NCI-H526 treated with DMSO at 0.1 percent for 48 hours (cell line): ENCODE measurements around the gene ANKS1B.
"Not testable (repeated sequence)": the region's sequence is repeated elsewhere in the genome, so short reads cannot be mapped to it uniquely, and the experiment has no call there.

Source experiments
- DNase-seq: peaks from one replicate; lab custom pipeline; 2025; lab: John Stamatoyannopoulos, UW

The ANKS1B gene

GRCh38 chr12:99005601-99006000 lies 979.1 kb downstream of the ANKS1B start:
- no peak for DNase-seq

- no peak for DNase-seq
Observed at GRCh38 chr12:99004799-99005466, 979.8 kb downstream of the ANKS1B start.

GRCh38 chr12:99002731-99003130 lies 982.0 kb downstream of the ANKS1B start:
- no peak for DNase-seq

- no peak for DNase-seq
Observed at GRCh38 chr12:99002156-99002555, 982.6 kb downstream of the ANKS1B start.

GRCh38 chr12:98999559-98999958 lies 985.2 kb downstream of the ANKS1B start:
- no peak for DNase-seq

- peak; percentile 9 for DNase-seq
Observed at GRCh38 chr12:98998697-98999299, 985.9 kb downstream of the ANKS1B start.

- no peak for DNase-seq
Observed at GRCh38 chr12:98997899-98998298, 986.8 kb downstream of the ANKS1B start.

- DNase-seq, result peak; percentile 90
Observed at GRCh38 chr12:98990648-98991047, 994.1 kb downstream of the ANKS1B start.

GRCh38 chr12:98985156-98985555 lies 999.6 kb downstream of the ANKS1B start:
- DNase-seq, result no peak

GRCh38 chr12:98983647-98984046 lies 1001.1 kb downstream of the ANKS1B start:
- DNase-seq, result no peak

- no peak for DNase-seq
Observed at GRCh38 chr12:98980508-98980907, 1004.2 kb downstream of the ANKS1B start.

- no peak for DNase-seq
Observed at GRCh38 chr12:98977186-98977585, 1007.5 kb downstream of the ANKS1B start.

- DNase-seq, result no peak
Observed at GRCh38 chr12:98974767-98975381, 1009.9 kb downstream of the ANKS1B start.

- DNase-seq, result no peak
Observed at GRCh38 chr12:98973395-98973794, 1011.3 kb downstream of the ANKS1B start.

- DNase-seq, result no peak
Observed at GRCh38 chr12:98970950-98971349, 1013.8 kb downstream of the ANKS1B start.

- no peak for DNase-seq
Observed at GRCh38 chr12:98970210-98970609, 1014.5 kb downstream of the ANKS1B start.

- DNase-seq, result no peak
Observed at GRCh38 chr12:98968896-98969295, 1015.8 kb downstream of the ANKS1B start.

GRCh38 chr12:98957135-98957534 lies 1027.6 kb downstream of the ANKS1B start:
- DNase-seq, result not testable (repeated sequence)

- peak; percentile 6 for DNase-seq
Observed at GRCh38 chr12:98955284-98955683, 1029.5 kb downstream of the ANKS1B start.

GRCh38 chr12:98954506-98954905 lies 1030.2 kb downstream of the ANKS1B start:
- no peak for DNase-seq

GRCh38 chr12:98951406-98951805 lies 1033.3 kb downstream of the ANKS1B start:
- DNase-seq, result no peak

- DNase-seq, result no peak
Observed at GRCh38 chr12:98948343-98948949, 1036.3 kb downstream of the ANKS1B start.

- no peak for DNase-seq
Observed at GRCh38 chr12:98945864-98946263, 1038.9 kb downstream of the ANKS1B start.
